GM12878 (cell line): ENCODE measurements around the gene PRR5L. TPM values are rescaled to one million over a fixed set of nuclear protein-coding genes. Genes with fewer than 3 reads are reported as not detected.

ENCODE experiments used
- ATAC-seq: fragments of 200-7000 bp; cut with Tn5 transposase; 3 replicates; pipeline ENCODE4 v1.9.1; 2020; ENCODE audit warnings: mild to moderate bottlenecking, moderate library complexity
- BruUV-seq: library from RNA; stranded (reverse); fragments of 400-500 nt; replicated peaks from 2 replicates; lab custom pipeline; 2021; lab: Mats Ljungman, UMichigan
- CTCF ChIA-PET: fragments of 300-600 bp; sonication (Branson Sonifier 250); formaldehyde crosslinking; extraction: SDS; loops from one replicate; lab custom pipeline; 2021; ENCODE audit warnings: inconsistent platforms; lab: Yijun Ruan, JAX
- POLR2A ChIA-PET: fragments of 350-600 bp; formaldehyde crosslinking; extraction: SDS; loops from one replicate; lab custom pipeline; 2021; ENCODE audit warnings: inconsistent platforms; lab: Charles Lee
- RAD21 ChIA-PET: fragments of 300-600 bp; sonication (Branson Sonifier 250); formaldehyde crosslinking; loops from one replicate; lab custom pipeline; 2023; ENCODE audit warnings: antibody characterized with exemption; ENCODE audit not compliant: unreplicated experiment; lab: Charles Lee
- SMC1A ChIA-PET: fragments of 300-600 bp; sonication (Branson Sonifier 250); formaldehyde crosslinking; loops from one replicate; lab custom pipeline; 2023; ENCODE audit not compliant: unreplicated experiment, uncharacterized antibody; lab: Charles Lee
- DNase-seq: peaks from one replicate; pipeline ENCODE4 v3.0.0-alpha.2; 2011; ENCODE audit warnings: low read depth, low spot score
- FAIRE-seq: peaks from 3 replicates; lab custom pipeline; 2011; peaks lifted over from hg19 to GRCh38; lab: Jason Lieb, UNC
- H2AFZ ChIP-seq: 2 replicates; pipeline ENCODE4 v1.6.0; 2011; ENCODE audit warnings: low read depth, low read length, control low read depth; ENCODE audit not compliant: control insufficient read depth
- H3K27ac ChIP-seq: 2 replicates; pipeline ENCODE4 v1.5.1; 2011; ENCODE audit warnings: control low read depth; ENCODE audit not compliant: control insufficient read depth, insufficient read depth
- H3K27me3 ChIP-seq, 2 experiments: replicated peaks in 1 of 2; 2 replicates each; pipeline versions ENCODE4 v1.6.0 to v1.6.1; 2011; ENCODE audit warnings: low read length in 1 of 2; ENCODE audit not compliant: control insufficient read depth in 2 of 2, insufficient read depth in 2 of 2
- H3K36me3 ChIP-seq, 2 experiments: 2 replicates each; pipeline ENCODE4 v1.5.1; 2011; ENCODE audit warnings: low read length in 1 of 2; ENCODE audit not compliant: control insufficient read depth in 2 of 2, insufficient read depth in 2 of 2
- H3K4me1 ChIP-seq: 2 replicates; pipeline ENCODE4 v1.6.1; 2011; ENCODE audit warnings: mild to moderate bottlenecking, low read length, moderate library complexity, mixed read lengths; ENCODE audit not compliant: control insufficient read depth, insufficient read depth
- H3K4me2 ChIP-seq: 2 replicates; pipeline ENCODE4 v1.6.0; 2011; ENCODE audit warnings: control low read depth; ENCODE audit not compliant: control insufficient read depth, insufficient read depth
- H3K4me3 ChIP-seq: fragments of 200-600 bp; sonication (generic); 2 replicates; pipeline ENCODE4 v1.5.1; 2016
- H3K79me2 ChIP-seq: 2 replicates; pipeline ENCODE4 v1.6.0; 2011; ENCODE audit warnings: low read length; ENCODE audit not compliant: control insufficient read depth, insufficient read depth
- H3K9ac ChIP-seq: 2 replicates; pipeline ENCODE4 v1.8.0; 2011; ENCODE audit warnings: low read length, control low read depth, mixed read lengths; ENCODE audit not compliant: control insufficient read depth, insufficient read depth
- H3K9me3 ChIP-seq: replicated peaks from 3 replicates; pipeline ENCODE4 v1.5.1; 2011; ENCODE audit warnings: mild to moderate bottlenecking, low read length; ENCODE audit not compliant: control insufficient read depth, insufficient read depth
- H4K20me1 ChIP-seq: 2 replicates; pipeline ENCODE4 v1.6.0; 2011; ENCODE audit not compliant: control insufficient read depth, insufficient read depth
- MAX ChIP-seq: IDR thresholded peaks from 2 replicates; pipeline ENCODE4 v1.6.1; 2012; ENCODE audit warnings: low read depth, low read length, improper control_type of control experiment
- MTA2 ChIP-seq: fragments of 450-650 bp; IDR thresholded peaks from 2 replicates; pipeline ENCODE4 v1.6.1; 2016; ENCODE audit warnings: low read depth, mild to moderate bottlenecking, moderate library complexity
- NR2C2 ChIP-seq: IDR thresholded peaks from 2 replicates; pipeline ENCODE4 v1.6.1; 2011; ENCODE audit warnings: borderline replicate concordance, low read depth; ENCODE audit not compliant: control insufficient read depth, insufficient read length
- STAT3 ChIP-seq: IDR thresholded peaks from 2 replicates; pipeline ENCODE4 v1.6.1; 2011; ENCODE audit warnings: low read depth, low read length, improper control_type of control experiment
- TAF1 ChIP-seq: IDR thresholded peaks from 2 replicates; pipeline ENCODE4 v1.6.1; 2011; ENCODE audit warnings: mild to moderate bottlenecking, low read depth, low read length, borderline replicate concordance
- ZBTB11 ChIP-seq: fragments of 450-650 bp; formaldehyde crosslinking; IDR thresholded peaks from 2 replicates; pipeline ENCODE4 v1.5.0; 2022; ENCODE audit warnings: mild to moderate bottlenecking, missing genetic modification characterization
- ZNF207 ChIP-seq: fragments of 450-650 bp; IDR thresholded peaks from 2 replicates; pipeline ENCODE4 v1.6.1; 2014; ENCODE audit warnings: antibody characterized with exemption, mild to moderate bottlenecking, borderline replicate concordance
- ZNF24 ChIP-seq: fragments of 450-650 bp; IDR thresholded peaks from 2 replicates; pipeline ENCODE4 v1.6.1; 2017; ENCODE audit warnings: antibody characterized with exemption, mild to moderate bottlenecking
- WGBS: methylation state at CpG from one replicate; pipeline ENCODE4 v1.1.6; 2016; ENCODE audit warnings: low lambda C conversion rate; ENCODE audit not compliant: insufficient replicate concordance, insufficient coverage; ENCODE audit errors: missing lambda C conversion rate; 5-methylcytosine and 5-hydroxymethylcytosine counted together
- in situ Hi-C: fragments of 300-500 bp; cut with MboI; formaldehyde crosslinking; loops from 9 replicates; pipeline ENCODE4 v1.14.3; 2018; ENCODE audit warnings: mixed read lengths
- intact Hi-C: fragments of 100-400 bp; cut with micrococcal nuclease; formaldehyde crosslinking; loops from one replicate; pipeline ENCODE4 v1.14.2; 2022; ENCODE audit not compliant: unreplicated experiment
- polyA plus RNA-seq, 11 experiments: library from polyadenylated mRNA; depleted of rRNA in 4 of 11; unstranded in 6 of 11; stranded (reverse) in 5 of 11; fragments of >200 nt; fragmentation: Nextera tagmentation in 4 of 11; fragmentation: Illumina TruSeq in 1 of 11; extraction: Ambion mirVana in 4 of 11; extraction: Trizol in 1 of 11; gene quantifications; 1 replicate in 1 of 11; 2 replicates in 10 of 11; pipeline versions ENCODE4 v1.2.1 to v1.2.3, GENCODE V29; 2011 to 2016; ENCODE audit warnings: inconsistent platforms in 2 of 11, missing spikeins in 2 of 11, low read depth in 1 of 11
- total RNA-seq, 4 experiments: library from RNA; depleted of rRNA in 3 of 4; stranded (reverse); fragments of >200 nt in 3 of 4; fragmentation: Illumina TruSeq in 1 of 4; extraction: Trizol in 1 of 4; gene quantifications; 2 replicates each; pipeline versions ENCODE4 v1.2.1 to v1.2.3, GENCODE V29; 2013 to 2021

The PRR5L gene
- total and polyA plus RNA-seq, 10 of the 15 experiments (the other 5 are each of a cell fraction or from before 2014, with no cell fraction given), result 0.11 to 4.2 (median 0.67) TPM; not detected in 1

- H3K79me2 ChIP-seq, result no peaks in the 10 kb centered on the region
- ChIA-PET SMC1A (interaction anchor here (1.2 to 4.0 kb wide), 3 partner anchors 10 to 208 kb away, joined by 3 to 23 read pairs (median 5); partner anchors contain the start of gene TRAF6), CTCF (interaction anchor here (1.0 to 5.1 kb wide), 4 partner anchors 9 to 207 kb away, joined by 4 to 59 read pairs (median 16); partner anchors contain the start of gene TRAF6), POLR2A (no interaction called here), RAD21 (interaction anchor here (2.1 to 2.8 kb wide), 2 partner anchors 9 to 20 kb away, joined by 7 to 15 read pairs; no protein-coding TSS in a partner anchor)
- H3K9me3 ChIP-seq, result no peaks in the 10 kb centered on the region
- no peak overlapping the region for H2AFZ ChIP-seq
- 99% methylated on average over 4 of the region's 4 CpGs for WGBS
- H3K9ac ChIP-seq, result no peak overlapping the region
- TF ChIP-seq NR2C2, result no peak
- TF ChIP-seq ZNF207, result no peak
- no peak for TF ChIP-seq STAT3
- no peak for TF ChIP-seq MAX
- TF ChIP-seq MTA2, result no peak
- TF ChIP-seq TAF1, result no peak
- TF ChIP-seq ZBTB11 (CRISPR knock-in tag), result no peak
- TF ChIP-seq ZNF24, result no peak
- H4K20me1 ChIP-seq, result no peaks in the 10 kb centered on the region
- no peaks in the 10 kb centered on the region; the same call in 1 of the 2 replicates for H3K4me1 ChIP-seq
- ATAC-seq, result no peak
- no peak for DNase-seq
- no peak for FAIRE-seq
- no TSS peak for BruUV-seq
- peaks cover 2 to 13% of the 10 kb centered on the region in 2 experiments; a peak in 3 of 4 replicates for H3K36me3 ChIP-seq
- H3K27ac ChIP-seq, result no peak overlapping the region
- intact Hi-C loops, result loop anchor here (10.0 kb wide), 1 partner anchor 365 kb away; no protein-coding TSS in a partner anchor
- H3K4me3 ChIP-seq, result no peak overlapping the region
- H3K4me2 ChIP-seq, result no peak overlapping the region
- no peaks in the 10 kb centered on the region for H3K27me3 ChIP-seq
- in situ Hi-C loops, result no loop called here
Observed at GRCh38 chr11:36499315-36499714, 203.2 kb downstream of the PRR5L start.
